ENCODE measurements around the gene AUTS2.

DNA sequence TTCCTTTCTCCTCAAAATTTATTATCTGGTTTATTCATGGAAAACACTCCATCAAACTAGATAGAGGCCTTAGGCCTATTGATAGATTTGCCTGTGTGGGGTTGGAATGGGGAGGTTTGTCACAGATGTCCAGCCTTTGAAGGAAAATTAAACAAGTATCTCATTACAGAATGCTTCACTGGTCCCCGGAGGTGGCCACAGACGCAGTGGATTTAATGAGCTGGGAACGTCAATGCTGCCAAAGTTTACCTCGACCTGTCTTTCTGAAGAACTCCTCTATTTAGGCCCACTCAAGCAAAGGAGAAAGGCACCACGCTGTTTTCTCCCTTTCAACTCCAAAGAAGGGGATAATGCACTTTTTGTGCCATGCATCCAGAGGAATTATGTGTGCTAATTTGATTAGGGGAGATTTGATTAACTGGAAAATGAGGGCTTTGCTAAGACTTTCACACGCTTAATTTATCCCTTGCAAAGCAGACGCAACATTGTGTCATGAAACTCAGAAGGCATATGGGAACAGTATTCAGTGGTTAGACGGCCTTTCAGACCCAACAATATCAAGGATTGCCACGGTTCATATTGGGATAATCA, 974.9 kb downstream of the AUTS2 start:
- TF ChIP-seq CTCF (IDR thresholded peaks at IDR 0.05), result no peak
- TF ChIP-seq, protein P1, sequence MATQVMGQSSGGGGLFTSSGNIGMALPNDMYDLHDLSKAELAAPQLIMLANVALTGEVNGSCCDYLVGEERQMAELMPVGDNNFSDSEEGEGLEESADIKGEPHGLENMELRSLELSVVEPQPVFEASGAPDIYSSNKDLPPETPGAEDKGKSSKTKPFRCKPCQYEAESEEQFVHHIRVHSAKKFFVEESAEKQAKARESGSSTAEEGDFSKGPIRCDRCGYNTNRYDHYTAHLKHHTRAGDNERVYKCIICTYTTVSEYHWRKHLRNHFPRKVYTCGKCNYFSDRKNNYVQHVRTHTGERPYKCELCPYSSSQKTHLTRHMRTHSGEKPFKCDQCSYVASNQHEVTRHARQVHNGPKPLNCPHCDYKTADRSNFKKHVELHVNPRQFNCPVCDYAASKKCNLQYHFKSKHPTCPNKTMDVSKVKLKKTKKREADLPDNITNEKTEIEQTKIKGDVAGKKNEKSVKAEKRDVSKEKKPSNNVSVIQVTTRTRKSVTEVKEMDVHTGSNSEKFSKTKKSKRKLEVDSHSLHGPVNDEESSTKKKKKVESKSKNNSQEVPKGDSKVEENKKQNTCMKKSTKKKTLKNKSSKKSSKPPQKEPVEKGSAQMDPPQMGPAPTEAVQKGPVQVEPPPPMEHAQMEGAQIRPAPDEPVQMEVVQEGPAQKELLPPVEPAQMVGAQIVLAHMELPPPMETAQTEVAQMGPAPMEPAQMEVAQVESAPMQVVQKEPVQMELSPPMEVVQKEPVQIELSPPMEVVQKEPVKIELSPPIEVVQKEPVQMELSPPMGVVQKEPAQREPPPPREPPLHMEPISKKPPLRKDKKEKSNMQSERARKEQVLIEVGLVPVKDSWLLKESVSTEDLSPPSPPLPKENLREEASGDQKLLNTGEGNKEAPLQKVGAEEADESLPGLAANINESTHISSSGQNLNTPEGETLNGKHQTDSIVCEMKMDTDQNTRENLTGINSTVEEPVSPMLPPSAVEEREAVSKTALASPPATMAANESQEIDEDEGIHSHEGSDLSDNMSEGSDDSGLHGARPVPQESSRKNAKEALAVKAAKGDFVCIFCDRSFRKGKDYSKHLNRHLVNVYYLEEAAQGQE (IDR thresholded peaks at IDR 0.05; ENCODE audit: insufficient read depth in 1 of 2, low read depth in 2 of 2, low read length in 1 of 2), result no peak
- TF ChIP-seq POLR2AphosphoS5 (IDR thresholded peaks at IDR 0.05; ENCODE audit: low read depth, low read length), result no peak
- no peak for TF ChIP-seq SIN3A (IDR thresholded peaks at IDR 0.05; ENCODE audit: borderline replicate concordance, insufficient read depth, low read depth, low read length)

Data from Panc1 (cell line).